Measurements from ENCODE around the gene SPON1. TPM values are rescaled to one million over a fixed set of nuclear protein-coding genes. Genes with fewer than 3 reads are reported as not detected.

SPON1 gene
- total and polyA plus RNA-seq, 11 donors, result 1.6 to 20.0 (median 6.8) TPM

- intact Hi-C loops (cut with DNase I), result no loop called here
- no peaks in the 10 kb centered on the region for H3K36me3 ChIP-seq
- TF ChIP-seq POLR2A (IDR thresholded peaks at IDR 0.05) (no peak), CTCF (IDR thresholded peaks at IDR 0.05) (no peak)
- no peaks in the 10 kb centered on the region for H3K27me3 ChIP-seq
- H3K4me3 ChIP-seq, result no peak overlapping the region
- ATAC-seq (no peak), DNase-seq (no peak)
- H3K9me3 ChIP-seq, result no peaks in the 10 kb centered on the region
- H3K4me1 ChIP-seq, result peaks cover 0 to under 1% (median 0%) of the 10 kb centered on the region in 12 donors
- WGBS, 4 donors, result 85 to 98% (median 95%) methylated on average over 1 of the region's 1 CpG
- H3K27ac ChIP-seq, result no peak overlapping the region
Observed at GRCh38 chr11:14070896-14071295, 108.4 kb downstream of the SPON1 start.

GRCh38 chr11:14073849-14074476, 111.4 kb downstream of the SPON1 start:
- 73 to 94% (median 84%) methylated on average over 1 of the region's 1 CpG for WGBS, 4 donors
- intact Hi-C loops (cut with DNase I), result no loop called here
- no peaks in the 10 kb centered on the region for H3K36me3 ChIP-seq
- H3K27ac ChIP-seq, result no peak overlapping the region
- peak in 1 of 5 donors; percentile 43 for DNase-seq
- peaks cover 0 to 5% (median 0%) of the 10 kb centered on the region in 9 donors for H3K27me3 ChIP-seq
- H3K9me3 ChIP-seq, result no peaks in the 10 kb centered on the region
- peak in 2 of 4 donors; percentile 73 to 90 for ATAC-seq
- H3K4me3 ChIP-seq, result no peak overlapping the region
- no peak for TF ChIP-seq CTCF (IDR thresholded peaks at IDR 0.05)
- TF ChIP-seq POLR2A (IDR thresholded peaks at IDR 0.05), result no peak
- peaks cover 0 to 6% (median 0%) of the 10 kb centered on the region in 12 donors for H3K4me1 ChIP-seq

GRCh38 chr11:14075118-14076078, 112.9 kb downstream of the SPON1 start:
- H3K36me3 ChIP-seq, result no peaks in the 10 kb centered on the region
- peaks cover 0 to 18% (median 0%) of the 10 kb centered on the region in 12 donors for H3K4me1 ChIP-seq
- ATAC-seq (no peak), DNase-seq (no peak)
- WGBS, 4 donors, result 86 to 95% (median 92%) methylated on average over 10 of the region's 10 CpGs
- H3K9me3 ChIP-seq, result no peaks in the 10 kb centered on the region
- no peak for TF ChIP-seq CTCF (IDR thresholded peaks at IDR 0.05)
- TF ChIP-seq POLR2A (IDR thresholded peaks at IDR 0.05), result no peak
- H3K27me3 ChIP-seq, result peaks cover 0 to 10% (median 0%) of the 10 kb centered on the region in 9 donors
- no peak overlapping the region for H3K27ac ChIP-seq
- no peak overlapping the region for H3K4me3 ChIP-seq
- intact Hi-C loops (cut with DNase I), result no loop called here

GRCh38 chr11:14079011-14079410, 116.5 kb downstream of the SPON1 start:
- no peak for ATAC-seq
- WGBS, 4 donors, result 33 to 54% (median 43%) methylated on average over 4 of the region's 4 CpGs
- Histone ChIP-seq H3K36me3 (no peaks in the 10 kb centered on the region), H3K27me3 (peaks cover 0 to 18% (median 0%) of the 10 kb centered on the region in 9 donors), H3K27ac (no peak overlapping the region), H3K4me3 (no peak overlapping the region), H3K4me1 (peaks cover 0 to 22% (median 0%) of the 10 kb centered on the region in 12 donors), H3K9me3 (no peaks in the 10 kb centered on the region)
- intact Hi-C loops (cut with DNase I), result no loop called here
- TF ChIP-seq POLR2A (IDR thresholded peaks at IDR 0.05) (no peak), CTCF (IDR thresholded peaks at IDR 0.05) (no peak)
- no peak for DNase-seq

Data from heart left ventricle (tissue), 16 donors.